Measurements from ENCODE around the gene SLC3A2. TPM values are rescaled to one million over a fixed set of nuclear protein-coding genes. Genes with fewer than 3 reads are reported as not detected.

Gene SLC3A2
- total and polyA plus RNA-seq, 2 of the 13 experiments (the other 11 are each of a cell fraction or from before 2014, with no cell fraction given) = 213 to 226 TPM

GRCh38 chr11:62835336-62835735 is 45.4 kb upstream of the SLC3A2 start:
- POLR2A ChIA-PET = no interaction called here
- no peak for ATAC-seq
- CTCF ChIA-PET (ENCODE audit: low intra/inter-chr PET ratio, low total read pairs) = no interaction called here
- H3K9me3 ChIP-seq (ENCODE audit: low read length) = no peaks in the 10 kb centered on the region
- FAIRE-seq = no peak
- no peak overlapping the region for H3K4me3 ChIP-seq (replicated peaks in 1 of 3; ENCODE audit: insufficient read depth in 1 of 3, low read depth in 2 of 3, low read length in 3 of 3)
- TF ChIP-seq ZNF619 (CRISPR knock-in tag; IDR thresholded peaks at IDR 0.05) (no peak), RBFOX2 (IDR thresholded peaks at IDR 0.05; ENCODE audit: low read depth, low read length) (peak; percentile 47; the same call in 1 of the 2 replicates)
- DNase-seq (ENCODE audit: low spot score) = no peak
- H3K27me3 ChIP-seq (ENCODE audit: control insufficient read depth in 1 of 2, insufficient read depth in 2 of 2, low read length in 2 of 2) = no peaks in the 10 kb centered on the region; a peak in 1 of 5 replicates
- H3K4me1 ChIP-seq (ENCODE audit: insufficient read depth, low read length) = peaks cover 33% of the 10 kb centered on the region
- H3K36me3 ChIP-seq (replicated peaks in 1 of 2; ENCODE audit: control insufficient read depth in 1 of 2, insufficient read depth in 2 of 2, low read length in 2 of 2) = peaks cover 19 to 37% of the 10 kb centered on the region in 2 experiments
- no peak overlapping the region for H2AFZ ChIP-seq (ENCODE audit: low read length)
- BruUV-seq (replicated peaks) = no TSS peak
- H3K4me2 ChIP-seq (ENCODE audit: low read depth, low read length) = no peak overlapping the region
- H4K20me1 ChIP-seq (ENCODE audit: insufficient read depth, low read length) = no peaks in the 10 kb centered on the region
- in situ Hi-C loops (cut with HindIII; ENCODE audit: extremely low pct_ligation_motif_present, low pct_unique_long_range_greater_than_20kb) (no loop called here), intact Hi-C loops (cut with micrococcal nuclease; ENCODE audit: unreplicated experiment) (no loop called here)
- no peak overlapping the region for H3K9ac ChIP-seq (ENCODE audit: insufficient read depth, low read depth, low read length)
- 94% methylated on average over 5 of the region's 8 CpGs for WGBS (ENCODE audit: low lambda C conversion rate)
- H3K27ac ChIP-seq (ENCODE audit: extremely low read length, insufficient read depth, low read length) = no peak overlapping the region
- peaks cover 43% of the 10 kb centered on the region for H3K79me2 ChIP-seq (ENCODE audit: insufficient read depth, low read length)

- intact Hi-C loops (cut with micrococcal nuclease; ENCODE audit: unreplicated experiment) = no loop called here
- no TSS peak for BruUV-seq (replicated peaks)
- in situ Hi-C loops (cut with HindIII; ENCODE audit: extremely low pct_ligation_motif_present, low pct_unique_long_range_greater_than_20kb) = no loop called here
- H2AFZ ChIP-seq (ENCODE audit: low read length) = no peak within 1 kb of the TSS
- ChIA-PET POLR2A (interaction anchor here (0.9 to 3.4 kb wide), 21 partner anchors 7 to 1049 kb away, joined by 3 to 362 read pairs (median 29); partner anchors contain the start of genes C11orf98, CSKMT, HNRNPUL2 and INTS5), CTCF (ENCODE audit: low intra/inter-chr PET ratio, low total read pairs) (no interaction called here)
- ATAC-seq (peak; percentile 63), DNase-seq (ENCODE audit: low spot score) (peak; percentile 91), FAIRE-seq (peak; percentile 26)
- H3K4me1 ChIP-seq (ENCODE audit: insufficient read depth, low read length) = peaks cover 32% of the 10 kb centered on the region
- H3K9me3 ChIP-seq (ENCODE audit: low read length) = no peaks in the 10 kb centered on the region
- peak within 1 kb of the TSS; percentile 94 for H3K9ac ChIP-seq (ENCODE audit: insufficient read depth, low read depth, low read length)
- H3K79me2 ChIP-seq (ENCODE audit: insufficient read depth, low read length) = peaks cover 29% of the 10 kb centered on the region
- peak within 1 kb of the TSS; percentile 98 for H3K27ac ChIP-seq (ENCODE audit: extremely low read length, insufficient read depth, low read length)
- peaks cover 16 to 28% of the 10 kb centered on the region in 2 experiments for H3K36me3 ChIP-seq (replicated peaks in 1 of 2; ENCODE audit: control insufficient read depth in 1 of 2, insufficient read depth in 2 of 2, low read length in 2 of 2)
- no peaks in the 10 kb centered on the region; a peak in 1 of 5 replicates for H3K27me3 ChIP-seq (ENCODE audit: control insufficient read depth in 1 of 2, insufficient read depth in 2 of 2, low read length in 2 of 2)
- no peaks in the 10 kb centered on the region for H4K20me1 ChIP-seq (ENCODE audit: insufficient read depth, low read length)
- H3K4me3 ChIP-seq (replicated peaks in 1 of 3; ENCODE audit: insufficient read depth in 1 of 3, low read depth in 2 of 3, low read length in 3 of 3) = peak within 1 kb of the TSS; percentile 85 to 100 (median 97)
- peak within 1 kb of the TSS; percentile 82 for H3K4me2 ChIP-seq (ENCODE audit: low read depth, low read length)
- WGBS (ENCODE audit: low lambda C conversion rate) = under 1% methylated on average over 27 of the region's 62 CpGs
- no peak; the same call in 1 of the 2 replicates for TF ChIP-seq CREBL2 (CRISPR knock-in tag; IDR thresholded peaks at IDR 0.05; ENCODE audit: borderline replicate concordance)
- peak; percentile 75; the same call in 1 of the 2 replicates for TF ChIP-seq ZBTB20 (CRISPR knock-in tag; IDR thresholded peaks at IDR 0.05; ENCODE audit: borderline replicate concordance, low read depth)
- 0 out of 2 replicates have a peak, but pooled peaks have one; percentile 79 for TF ChIP-seq ZNF678 (CRISPR knock-in tag; IDR thresholded peaks at IDR 0.05)
- 0 out of 2 replicates have a peak, but pooled peaks have one; percentile 67 for TF ChIP-seq KDM3A (CRISPR knock-in tag; IDR thresholded peaks at IDR 0.05; ENCODE audit: low read depth)
- TF ChIP-seq HOXA5 (CRISPR knock-in tag; IDR thresholded peaks at IDR 0.05) = peak; percentile 88; the same call in 1 of the 2 replicates
- peak; percentile 42; the same call in 1 of the 2 replicates for TF ChIP-seq SKIL (CRISPR knock-in tag; IDR thresholded peaks at IDR 0.05; ENCODE audit: borderline replicate concordance)
- TF ChIP-seq POLR2A (IDR thresholded peaks at IDR 0.05; ENCODE audit: insufficient read depth in 1 of 2, low read depth in 2 of 2, low read length in 2 of 2) = peak; percentile 90 to 94
- peak; percentile 55; the same call in 1 of the 2 replicates for TF ChIP-seq NFKBIZ (CRISPR knock-in tag; IDR thresholded peaks at IDR 0.05)
- peak; percentile 99 for TF ChIP-seq HOXA3 (CRISPR knock-in tag; IDR thresholded peaks at IDR 0.05)
- no peak for TF ChIP-seq FUBP1 (CRISPR knock-in tag; IDR thresholded peaks at IDR 0.05; ENCODE audit: borderline replicate concordance)
- peak; percentile 80; the same call in 1 of the 2 replicates for TF ChIP-seq ZSCAN9 (CRISPR knock-in tag; IDR thresholded peaks at IDR 0.05; ENCODE audit: borderline replicate concordance)
Measured at GRCh38 chr11:62839050-62839945, 41.4 kb upstream of the SLC3A2 start, which contains the start of gene WDR74. Gene WDR74, minus strand, starts transcription at chr11:62839590. Its CDS starts 20 bp downstream, at chr11:62839570.
